HepG2 (cell line): Measurements from ENCODE around the gene TM9SF2.

Source experiments
- EZH2 ChIP-seq: conservative IDR thresholded peaks from 2 replicates; pipeline ENCODE4 v1.6.1; 2012; ENCODE audit warnings: mild to moderate bottlenecking, low read depth, low read length, moderate library complexity
- FOXM1 ChIP-seq: sonication (generic); formaldehyde crosslinking; IDR thresholded peaks from 2 replicates; pipeline ENCODE4 v1.5.0; 2020; ENCODE audit warnings: missing genetic modification reagents
- GTF3A ChIP-seq: sonication (generic); formaldehyde crosslinking; conservative IDR thresholded peaks from 2 replicates; pipeline ENCODE4 v1.4.0; 2020; ENCODE audit warnings: mild to moderate bottlenecking, missing genetic modification reagents
- MAFK ChIP-seq, 2 experiments: IDR thresholded peaks in 1 of 2; conservative IDR thresholded peaks in 1 of 2; 2 replicates each; pipeline ENCODE4 v1.6.1; 2011; ENCODE audit warnings: improper control_type of control experiment in 2 of 2, low read length in 2 of 2
- MAX ChIP-seq: IDR thresholded peaks from 2 replicates; pipeline ENCODE4 v1.6.1; 2012; ENCODE audit warnings: inconsistent platforms
- THAP7 ChIP-seq: sonication (generic); formaldehyde crosslinking; IDR thresholded peaks from 2 replicates; pipeline ENCODE4 v1.8.1; 2023; ENCODE audit warnings: mild to moderate bottlenecking, missing genetic modification reagents
- ZFP1 ChIP-seq: IDR thresholded peaks from 2 replicates; pipeline ENCODE4 v1.6.1; 2016

GRCh38 chr13:99582511-99582910, 81.2 kb downstream of the TM9SF2 start:
- TF ChIP-seq EZH2 (no peak), FOXM1 (CRISPR knock-in tag) (no peak), THAP7 (CRISPR knock-in tag) (no peak), ZFP1 (CRISPR knock-in tag) (no peak), MAX (no peak), GTF3A (CRISPR knock-in tag) (no peak), MAFK (conservative IDR thresholded peaks at IDR 0.05 in 1 of 2, IDR thresholded peaks at IDR 0.05 in 1 of 2; ENCODE audit: low read length in 2 of 2) (no peak)
